GM04503 (cell line): ENCODE measurements around the gene TMEM144.

Experiments
- DNase-seq: peaks from one replicate; pipeline ENCODE4 v3.0.0-alpha.2; 2012; ENCODE audit warnings: low read depth

TMEM144 gene

DNA sequence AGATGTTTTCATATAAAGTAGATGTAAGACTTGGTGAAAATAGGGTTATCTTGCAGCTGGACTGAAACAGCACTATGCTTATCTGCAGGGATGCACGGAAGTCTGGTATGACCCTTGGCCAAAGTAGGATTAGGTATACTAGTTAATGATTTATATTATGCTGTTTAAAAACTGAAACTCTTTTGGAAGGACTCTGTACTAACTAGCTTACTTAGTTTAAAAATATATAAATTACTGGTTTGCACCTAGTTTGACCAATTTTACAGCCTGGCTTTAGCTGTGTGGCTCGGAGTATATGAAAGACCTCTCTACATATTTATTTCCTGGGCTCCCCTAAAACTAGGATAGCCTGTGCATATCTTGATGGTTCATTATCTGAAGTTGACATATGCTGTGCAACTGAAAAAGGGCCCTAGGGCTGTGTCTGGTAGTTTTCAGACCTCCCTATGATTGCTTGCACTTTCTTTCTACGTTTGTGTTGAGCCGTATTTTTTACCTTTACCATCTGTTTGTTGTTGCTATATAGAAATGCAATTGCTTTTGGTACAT is 89.2 kb downstream of the TMEM144 start:
- DNase-seq = no peak

DNA sequence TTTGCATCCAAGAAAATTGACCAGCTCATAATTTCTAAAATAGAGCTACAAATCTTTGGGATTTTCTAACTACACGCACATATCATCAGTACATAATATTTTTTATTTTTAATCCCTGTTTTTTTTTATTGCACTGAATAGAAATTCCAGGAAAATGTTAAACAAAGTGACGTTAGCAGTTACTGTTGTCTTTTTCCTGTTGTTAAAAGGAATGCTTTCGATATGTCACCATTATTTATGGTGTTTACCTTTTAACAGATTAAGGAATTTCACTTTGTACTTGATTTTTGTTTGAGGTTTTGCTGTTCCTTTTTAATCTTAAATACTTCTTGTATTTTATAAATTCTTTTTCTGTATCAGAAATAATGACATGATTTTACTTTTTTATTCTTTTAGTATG is 89.7 kb downstream of the TMEM144 start:
- DNase-seq = no peak

DNA sequence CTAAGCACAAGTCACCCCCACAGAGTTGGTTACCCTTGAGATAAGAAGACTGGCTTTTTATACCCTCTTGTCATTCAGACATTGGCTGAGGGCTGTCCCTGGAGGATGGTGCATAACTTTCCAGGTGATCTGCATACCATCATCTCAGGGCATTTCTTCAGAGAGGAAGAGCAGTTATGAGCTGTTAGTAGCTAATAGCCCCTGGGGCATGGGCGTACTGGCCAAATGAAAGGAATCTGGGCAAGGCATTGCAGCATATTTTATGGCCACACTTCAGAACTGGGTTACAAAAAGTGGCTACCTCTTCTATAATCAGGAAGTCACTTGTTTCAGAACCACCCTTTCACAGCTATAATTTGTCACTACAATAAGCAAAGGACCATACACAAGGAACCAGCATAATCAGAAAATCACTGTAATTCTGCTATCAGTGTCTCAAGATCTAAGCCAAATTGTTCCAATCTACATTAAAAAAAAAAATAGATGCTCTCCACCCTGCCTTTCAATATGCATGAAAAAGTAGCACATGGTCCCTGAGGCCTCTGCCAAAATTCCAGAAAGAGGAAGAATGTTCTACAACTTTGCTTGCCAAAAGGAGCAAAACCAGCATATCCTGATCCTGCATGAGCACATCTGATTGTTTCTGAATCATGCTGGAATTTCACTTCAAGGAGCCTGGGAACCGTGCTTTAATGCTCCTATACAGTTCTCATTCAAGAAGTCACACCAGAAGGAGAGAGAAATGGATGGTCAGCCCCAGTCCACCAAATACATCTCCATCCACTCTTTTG is 92.0 kb downstream of the TMEM144 start:
- peak; percentile 81 for DNase-seq

DNA sequence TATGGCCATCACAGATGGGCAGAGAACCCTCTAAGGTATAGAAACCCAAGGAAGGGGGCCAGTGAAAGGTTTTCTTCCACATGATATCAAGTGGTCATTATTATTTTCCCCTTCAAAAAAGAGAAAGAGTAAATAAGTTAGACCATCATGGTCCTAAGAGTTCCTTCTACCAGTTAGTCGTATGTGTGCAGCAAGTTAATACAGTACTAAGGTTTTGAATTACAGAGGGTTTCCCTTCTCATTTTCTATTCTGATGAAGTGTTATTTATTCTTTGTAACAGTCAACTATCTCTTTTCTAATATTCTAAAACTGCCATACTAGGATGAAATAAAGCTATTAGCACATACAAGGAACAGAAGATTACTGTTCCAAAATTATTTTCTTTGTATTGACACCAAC is 94.4 kb downstream of the TMEM144 start:
- DNase-seq = no peak
